ENCODE results near the gene CAPN9.

Gene CAPN9

DNA sequence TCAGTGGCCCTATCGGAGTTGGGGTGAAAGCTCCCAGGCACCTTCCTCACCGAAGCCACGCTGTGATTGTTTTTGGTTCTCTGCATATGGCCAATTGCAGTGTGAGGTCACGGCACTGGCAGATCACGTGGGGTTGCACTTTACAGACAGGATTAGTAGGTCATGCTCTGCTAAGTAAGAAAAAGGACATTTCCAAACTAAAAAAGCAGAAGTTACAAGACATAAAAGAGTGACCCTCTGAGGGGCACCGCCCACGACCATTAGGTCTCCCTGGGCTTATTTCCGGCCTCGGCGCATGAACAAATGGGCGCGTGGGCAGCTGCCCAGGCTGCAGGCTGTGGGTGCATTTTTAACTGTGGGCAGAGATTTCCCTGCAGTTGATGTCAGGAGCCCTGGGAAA, 2.0 kb downstream of the CAPN9 start:
- no peak for DNase-seq (ENCODE audit: extremely low read depth, low read depth)
- H3K4me3 ChIP-seq (replicated peaks; ENCODE audit: low read depth, low read length) = no peak overlapping the region
- TF ChIP-seq, protein P1, sequence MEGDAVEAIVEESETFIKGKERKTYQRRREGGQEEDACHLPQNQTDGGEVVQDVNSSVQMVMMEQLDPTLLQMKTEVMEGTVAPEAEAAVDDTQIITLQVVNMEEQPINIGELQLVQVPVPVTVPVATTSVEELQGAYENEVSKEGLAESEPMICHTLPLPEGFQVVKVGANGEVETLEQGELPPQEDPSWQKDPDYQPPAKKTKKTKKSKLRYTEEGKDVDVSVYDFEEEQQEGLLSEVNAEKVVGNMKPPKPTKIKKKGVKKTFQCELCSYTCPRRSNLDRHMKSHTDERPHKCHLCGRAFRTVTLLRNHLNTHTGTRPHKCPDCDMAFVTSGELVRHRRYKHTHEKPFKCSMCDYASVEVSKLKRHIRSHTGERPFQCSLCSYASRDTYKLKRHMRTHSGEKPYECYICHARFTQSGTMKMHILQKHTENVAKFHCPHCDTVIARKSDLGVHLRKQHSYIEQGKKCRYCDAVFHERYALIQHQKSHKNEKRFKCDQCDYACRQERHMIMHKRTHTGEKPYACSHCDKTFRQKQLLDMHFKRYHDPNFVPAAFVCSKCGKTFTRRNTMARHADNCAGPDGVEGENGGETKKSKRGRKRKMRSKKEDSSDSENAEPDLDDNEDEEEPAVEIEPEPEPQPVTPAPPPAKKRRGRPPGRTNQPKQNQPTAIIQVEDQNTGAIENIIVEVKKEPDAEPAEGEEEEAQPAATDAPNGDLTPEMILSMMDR (IDR thresholded peaks at IDR 0.05; ENCODE audit: low read depth, low read length, missing control alignments) = no peak

DNA sequence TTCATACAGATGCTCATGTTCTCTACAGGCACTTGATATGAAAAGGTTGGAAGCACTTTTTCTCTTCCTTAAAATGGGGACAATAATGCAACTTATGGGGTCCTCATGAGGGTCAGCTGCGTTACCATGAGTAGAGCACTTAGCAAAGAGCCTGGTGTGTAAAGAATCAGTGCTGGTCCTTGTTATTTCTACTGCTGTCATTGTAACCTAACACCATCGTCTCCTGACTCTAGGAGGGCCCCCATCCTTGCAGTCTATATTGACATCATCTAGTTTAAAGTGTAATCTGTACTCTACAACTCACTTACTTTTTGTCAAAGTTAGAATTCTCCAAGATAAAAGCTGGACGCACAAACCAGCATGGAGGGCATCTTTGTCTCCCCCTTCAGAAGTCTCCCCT, 2.4 kb downstream of the CAPN9 start:
- no peak overlapping the region for H3K4me3 ChIP-seq (replicated peaks; ENCODE audit: low read depth, low read length)
- no peak for DNase-seq (ENCODE audit: extremely low read depth, low read depth)
- TF ChIP-seq, protein P1 (IDR thresholded peaks at IDR 0.05; ENCODE audit: low read depth, low read length, missing control alignments) = no peak

DNA sequence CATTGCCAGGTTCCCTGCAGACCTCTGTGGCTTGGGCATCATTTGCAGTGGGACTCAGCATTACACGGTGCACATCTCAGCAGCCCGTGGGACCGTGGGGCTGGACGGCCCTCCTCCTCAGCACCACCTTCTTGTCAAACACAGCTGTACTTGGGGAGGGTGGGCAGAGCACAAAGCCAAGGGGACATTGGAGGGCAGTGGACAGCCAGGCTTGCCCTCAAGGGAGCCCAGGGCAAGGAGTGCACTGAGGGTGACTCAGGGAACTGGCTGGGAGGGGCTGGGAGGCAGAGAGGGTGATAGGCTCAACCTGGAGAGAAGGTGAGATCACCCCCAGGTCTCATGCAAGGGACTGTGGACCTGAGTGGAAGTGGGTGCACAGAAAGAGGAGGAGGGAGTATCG, 3.4 kb downstream of the CAPN9 start:
- no peak overlapping the region for H3K4me3 ChIP-seq (replicated peaks; ENCODE audit: low read depth, low read length)
- TF ChIP-seq, protein P1 (IDR thresholded peaks at IDR 0.05; ENCODE audit: low read depth, low read length, missing control alignments) = no peak
- no peak for DNase-seq (ENCODE audit: extremely low read depth, low read depth)

DNA sequence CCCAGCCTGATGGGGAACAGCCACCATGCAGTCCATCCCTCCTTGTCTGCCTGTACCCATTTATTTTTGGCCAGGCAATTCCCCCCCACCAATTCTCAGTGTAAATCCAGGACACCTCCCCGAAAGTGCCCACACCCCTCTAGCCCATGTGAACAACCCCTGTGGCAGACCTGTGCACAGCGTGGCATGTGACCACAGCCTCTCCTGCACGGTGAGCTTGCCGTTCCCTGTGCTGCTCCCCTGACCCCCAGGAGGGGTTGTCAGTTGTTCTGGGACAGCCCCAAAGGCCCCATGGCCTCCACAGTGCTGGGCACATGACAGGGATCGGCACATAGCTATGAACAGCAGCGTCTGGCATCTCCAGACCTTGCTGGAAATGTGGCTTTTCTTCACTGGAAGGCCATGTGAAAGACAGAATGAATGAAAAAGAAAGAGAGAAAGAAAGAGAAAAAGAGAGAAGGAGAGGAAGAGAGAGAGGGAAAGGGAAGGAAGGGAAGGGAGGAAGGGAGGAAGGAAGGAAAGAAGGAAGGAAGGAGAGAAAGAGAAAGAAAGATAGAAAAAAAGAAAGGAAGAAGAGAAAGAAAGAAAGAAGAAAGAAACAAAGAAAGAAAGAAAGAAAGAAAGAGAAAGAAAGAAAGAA, 3.9 kb downstream of the CAPN9 start:
- no peak overlapping the region for H3K4me3 ChIP-seq (replicated peaks; ENCODE audit: low read depth, low read length)
- TF ChIP-seq, protein P1 (IDR thresholded peaks at IDR 0.05; ENCODE audit: low read depth, low read length, missing control alignments) = no peak
- no peak for DNase-seq (ENCODE audit: extremely low read depth, low read depth)

DNA sequence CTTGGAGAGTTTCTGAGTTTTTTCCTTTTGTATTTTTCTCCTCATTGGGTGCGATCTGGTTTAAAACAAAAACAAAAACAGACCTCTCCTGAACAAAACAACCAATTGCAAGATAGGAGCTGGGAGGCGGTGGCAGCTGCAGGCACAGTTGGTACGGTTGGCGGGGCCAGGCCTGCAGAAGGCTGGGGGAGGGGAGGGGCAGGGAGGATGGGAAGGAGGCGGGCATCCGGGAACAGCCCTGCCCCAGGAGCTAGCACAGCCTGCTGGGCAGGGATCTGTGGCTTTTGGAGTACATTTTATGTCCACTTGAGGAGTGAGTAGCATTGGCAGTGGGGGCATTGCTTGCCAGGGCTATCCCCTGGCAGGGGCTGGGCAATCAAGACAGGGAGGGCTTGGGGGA, 5.2 kb downstream of the CAPN9 start:
- DNase-seq (ENCODE audit: extremely low read depth, low read depth) = no peak
- no peak overlapping the region for H3K4me3 ChIP-seq (replicated peaks; ENCODE audit: low read depth, low read length)
- TF ChIP-seq, protein P1 (IDR thresholded peaks at IDR 0.05; ENCODE audit: low read depth, low read length, missing control alignments) = no peak

DNA sequence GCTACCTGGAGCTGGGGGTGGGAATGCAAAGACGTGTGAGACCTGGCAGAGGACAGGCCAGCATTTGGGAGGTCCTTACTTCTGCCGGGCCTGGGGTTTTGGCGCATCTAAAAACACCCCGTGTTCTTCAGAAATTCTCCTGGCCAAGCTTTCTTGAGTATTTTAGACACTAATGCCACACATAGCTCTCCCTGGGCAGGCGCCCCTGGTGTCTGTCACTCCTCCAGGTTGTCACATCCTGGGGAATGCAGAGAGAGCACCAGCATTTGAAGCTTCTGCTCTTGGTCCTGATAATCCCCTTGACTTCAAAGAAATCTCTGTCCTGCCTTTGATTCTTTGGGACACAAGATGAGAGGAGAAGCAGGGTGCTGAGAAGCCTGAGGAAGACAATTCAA, 6.0 kb downstream of the CAPN9 start:
- no peak for DNase-seq (ENCODE audit: extremely low read depth, low read depth)
- TF ChIP-seq, protein P1 (IDR thresholded peaks at IDR 0.05; ENCODE audit: low read depth, low read length, missing control alignments) = no peak
- H3K4me3 ChIP-seq (replicated peaks; ENCODE audit: low read depth, low read length) = no peak overlapping the region

All from HFF-Myc (cell line).